Measurements from ENCODE around the gene RAB29. TPM values are rescaled to one million over a fixed set of nuclear protein-coding genes. Genes with fewer than 3 reads are reported as not detected.

RAB29 gene
- total RNA-seq, 2 donors from 2014 or later: 31.9 to 40.4 TPM

GRCh38 chr1:205764578-205764977 lies 10.7 kb downstream of the RAB29 start:
- Mint-ChIP-seq H3K27me3 (no peaks in the 10 kb centered on the region), H3K4me1 (no peaks in the 10 kb centered on the region), H3K36me3 (ENCODE audit: low read depth) (peaks cover 39% of the 10 kb centered on the region), H3K27ac (no peak overlapping the region), H3K4me3 (peak overlapping the region; percentile 5), H3K9me3 (no peaks in the 10 kb centered on the region)
- no peak for ATAC-seq (replicated peaks)

GRCh38 chr1:205763980-205764379 lies 11.3 kb downstream of the RAB29 start:
- no peaks in the 10 kb centered on the region for H3K27me3 Mint-ChIP-seq
- H3K4me3 Mint-ChIP-seq: peak overlapping the region; percentile 5
- peak; percentile 69 for ATAC-seq (replicated peaks)
- peaks cover 33% of the 10 kb centered on the region for H3K36me3 Mint-ChIP-seq (ENCODE audit: low read depth)
- no peaks in the 10 kb centered on the region for H3K9me3 Mint-ChIP-seq
- H3K4me1 Mint-ChIP-seq: no peaks in the 10 kb centered on the region
- H3K27ac Mint-ChIP-seq: no peak overlapping the region

GRCh38 chr1:205760606-205761005 lies 14.7 kb downstream of the RAB29 start:
- Mint-ChIP-seq H3K4me3 (no peak overlapping the region), H3K27me3 (no peaks in the 10 kb centered on the region), H3K4me1 (peaks cover 6% of the 10 kb centered on the region), H3K36me3 (ENCODE audit: low read depth) (peaks cover 5% of the 10 kb centered on the region), H3K27ac (no peak overlapping the region), H3K9me3 (no peaks in the 10 kb centered on the region)
- no peak for ATAC-seq (replicated peaks)

GRCh38 chr1:205756552-205756951 lies 18.7 kb downstream of the RAB29 start:
- H3K36me3 Mint-ChIP-seq (ENCODE audit: low read depth): peaks cover 5% of the 10 kb centered on the region
- H3K27ac Mint-ChIP-seq: no peak overlapping the region
- no peak overlapping the region for H3K4me3 Mint-ChIP-seq
- no peaks in the 10 kb centered on the region for H3K27me3 Mint-ChIP-seq
- H3K4me1 Mint-ChIP-seq: peaks cover 6% of the 10 kb centered on the region
- no peak for ATAC-seq (replicated peaks)
- H3K9me3 Mint-ChIP-seq: no peaks in the 10 kb centered on the region

- no peak overlapping the region for H3K27ac Mint-ChIP-seq
- no peaks in the 10 kb centered on the region for H3K9me3 Mint-ChIP-seq
- no peaks in the 10 kb centered on the region for H3K27me3 Mint-ChIP-seq
- H3K36me3 Mint-ChIP-seq (ENCODE audit: low read depth): peaks cover 6% of the 10 kb centered on the region
- no peak overlapping the region for H3K4me3 Mint-ChIP-seq
- peaks cover 13% of the 10 kb centered on the region for H3K4me1 Mint-ChIP-seq
- ATAC-seq (replicated peaks): no peak
Measured at GRCh38 chr1:205754857-205755256, 20.4 kb downstream of the RAB29 start.

GRCh38 chr1:205751036-205751651 lies 24.1 kb downstream of the RAB29 start:
- peak overlapping the region; percentile 83 for H3K4me3 Mint-ChIP-seq
- H3K27me3 Mint-ChIP-seq: no peaks in the 10 kb centered on the region
- peaks cover 19% of the 10 kb centered on the region for H3K4me1 Mint-ChIP-seq
- no peaks in the 10 kb centered on the region for H3K9me3 Mint-ChIP-seq
- H3K27ac Mint-ChIP-seq: peak overlapping the region; percentile 95
- peaks cover 37% of the 10 kb centered on the region for H3K36me3 Mint-ChIP-seq (ENCODE audit: low read depth)
- no peak for ATAC-seq (replicated peaks)

- no peaks in the 10 kb centered on the region for H3K9me3 Mint-ChIP-seq
- peaks cover 38% of the 10 kb centered on the region for H3K36me3 Mint-ChIP-seq (ENCODE audit: low read depth)
- H3K4me3 Mint-ChIP-seq: peak within 1 kb of the TSS; percentile 83
- no peaks in the 10 kb centered on the region for H3K27me3 Mint-ChIP-seq
- peak within 1 kb of the TSS; percentile 95 for H3K27ac Mint-ChIP-seq
- peak; percentile 80 for ATAC-seq (replicated peaks)
- peaks cover 19% of the 10 kb centered on the region for H3K4me1 Mint-ChIP-seq
Measured at GRCh38 chr1:205750138-205751035, 24.9 kb downstream of the RAB29 start, which contains the start of gene NUCKS1. Gene NUCKS1 (minus strand): TSS chr1:205750182. CDS start chr1:205749973, 209 bp downstream.

GRCh38 chr1:205749234-205750137 lies 25.8 kb downstream of the RAB29 start:
- no peaks in the 10 kb centered on the region for H3K27me3 Mint-ChIP-seq
- peak overlapping the region; percentile 95 for H3K27ac Mint-ChIP-seq
- ATAC-seq (replicated peaks): peak; percentile 80
- H3K9me3 Mint-ChIP-seq: no peaks in the 10 kb centered on the region
- H3K4me3 Mint-ChIP-seq: peak overlapping the region; percentile 83
- peaks cover 19% of the 10 kb centered on the region for H3K4me1 Mint-ChIP-seq
- H3K36me3 Mint-ChIP-seq (ENCODE audit: low read depth): peaks cover 38% of the 10 kb centered on the region

- no peaks in the 10 kb centered on the region for H3K9me3 Mint-ChIP-seq
- peak overlapping the region; percentile 90 for H3K27ac Mint-ChIP-seq
- H3K4me1 Mint-ChIP-seq: peaks cover 23% of the 10 kb centered on the region
- H3K27me3 Mint-ChIP-seq: no peaks in the 10 kb centered on the region
- H3K36me3 Mint-ChIP-seq (ENCODE audit: low read depth): peaks cover 38% of the 10 kb centered on the region
- H3K4me3 Mint-ChIP-seq: peak overlapping the region; percentile 83
- peak; percentile 39 for ATAC-seq (replicated peaks)
Measured at GRCh38 chr1:205748403-205749233, 26.7 kb downstream of the RAB29 start.

GRCh38 chr1:205746757-205747412 lies 28.4 kb downstream of the RAB29 start:
- no peaks in the 10 kb centered on the region for H3K27me3 Mint-ChIP-seq
- H3K9me3 Mint-ChIP-seq: no peaks in the 10 kb centered on the region
- peak overlapping the region; percentile 83 for H3K4me3 Mint-ChIP-seq
- ATAC-seq (replicated peaks): no peak
- H3K36me3 Mint-ChIP-seq (ENCODE audit: low read depth): peaks cover 41% of the 10 kb centered on the region
- peak overlapping the region; percentile 46 for H3K27ac Mint-ChIP-seq
- H3K4me1 Mint-ChIP-seq: peaks cover 23% of the 10 kb centered on the region

- H3K4me1 Mint-ChIP-seq: peaks cover 15% of the 10 kb centered on the region
- peaks cover 47% of the 10 kb centered on the region for H3K36me3 Mint-ChIP-seq (ENCODE audit: low read depth)
- no peak for ATAC-seq (replicated peaks)
- H3K9me3 Mint-ChIP-seq: no peaks in the 10 kb centered on the region
- no peak overlapping the region for H3K4me3 Mint-ChIP-seq
- no peak overlapping the region for H3K27ac Mint-ChIP-seq
- H3K27me3 Mint-ChIP-seq: no peaks in the 10 kb centered on the region
Measured at GRCh38 chr1:205744403-205744802, 30.9 kb downstream of the RAB29 start.

GRCh38 chr1:205743977-205744376 lies 31.3 kb downstream of the RAB29 start:
- Mint-ChIP-seq H3K4me3 (no peak overlapping the region), H3K4me1 (peaks cover 15% of the 10 kb centered on the region), H3K27me3 (no peaks in the 10 kb centered on the region), H3K36me3 (ENCODE audit: low read depth) (peaks cover 50% of the 10 kb centered on the region), H3K9me3 (no peaks in the 10 kb centered on the region), H3K27ac (no peak overlapping the region)
- ATAC-seq (replicated peaks): no peak

GRCh38 chr1:205741681-205742080 lies 33.6 kb downstream of the RAB29 start:
- Mint-ChIP-seq H3K27ac (peak overlapping the region; percentile 8), H3K4me3 (no peak overlapping the region), H3K36me3 (ENCODE audit: low read depth) (peaks cover 38% of the 10 kb centered on the region), H3K4me1 (peaks cover 16% of the 10 kb centered on the region), H3K27me3 (no peaks in the 10 kb centered on the region), H3K9me3 (no peaks in the 10 kb centered on the region)
- ATAC-seq (replicated peaks): no peak
